ENCODE data around the gene DNAJC5.

- TF ChIP-seq POLR2A (IDR thresholded peaks at IDR 0.05) = no peak
- TF ChIP-seq, protein P1, sequence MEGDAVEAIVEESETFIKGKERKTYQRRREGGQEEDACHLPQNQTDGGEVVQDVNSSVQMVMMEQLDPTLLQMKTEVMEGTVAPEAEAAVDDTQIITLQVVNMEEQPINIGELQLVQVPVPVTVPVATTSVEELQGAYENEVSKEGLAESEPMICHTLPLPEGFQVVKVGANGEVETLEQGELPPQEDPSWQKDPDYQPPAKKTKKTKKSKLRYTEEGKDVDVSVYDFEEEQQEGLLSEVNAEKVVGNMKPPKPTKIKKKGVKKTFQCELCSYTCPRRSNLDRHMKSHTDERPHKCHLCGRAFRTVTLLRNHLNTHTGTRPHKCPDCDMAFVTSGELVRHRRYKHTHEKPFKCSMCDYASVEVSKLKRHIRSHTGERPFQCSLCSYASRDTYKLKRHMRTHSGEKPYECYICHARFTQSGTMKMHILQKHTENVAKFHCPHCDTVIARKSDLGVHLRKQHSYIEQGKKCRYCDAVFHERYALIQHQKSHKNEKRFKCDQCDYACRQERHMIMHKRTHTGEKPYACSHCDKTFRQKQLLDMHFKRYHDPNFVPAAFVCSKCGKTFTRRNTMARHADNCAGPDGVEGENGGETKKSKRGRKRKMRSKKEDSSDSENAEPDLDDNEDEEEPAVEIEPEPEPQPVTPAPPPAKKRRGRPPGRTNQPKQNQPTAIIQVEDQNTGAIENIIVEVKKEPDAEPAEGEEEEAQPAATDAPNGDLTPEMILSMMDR (IDR thresholded peaks at IDR 0.05 in 8 of 11, conservative IDR thresholded peaks at IDR 0.05 in 3 of 11) = no peak
Measured at GRCh38 chr20:63889241-63890200, 5.4 kb upstream of the DNAJC5 start.
